SK-N-SH (cell line): ENCODE data around the gene GNG4. TPM values are rescaled to one million over a fixed set of nuclear protein-coding genes. Genes with fewer than 3 reads are reported as not detected.
"Not testable (repeated sequence)": the region's sequence is repeated elsewhere in the genome, so short reads cannot be mapped to it uniquely, and the experiment has no call there.

Source experiments
- CTCF ChIA-PET: fragments of 300-600, 350-600 bp; formaldehyde crosslinking; extraction: SDS; loops from one replicate; lab custom pipeline; 2021; lab: Yijun Ruan, JAX
- POLR2A ChIA-PET: fragments of 350-600 bp; sonication (Branson Sonifier 250); formaldehyde crosslinking; extraction: SDS; loops from one replicate; lab custom pipeline; 2020; ENCODE audit warnings: antibody characterized with exemption, inconsistent platforms; lab: Yijun Ruan, JAX
- DNase-seq: peaks from one replicate; pipeline ENCODE4 v3.0.0; 2012
- H2AFZ ChIP-seq: fragments of 200-600 bp; sonication (generic); 2 replicates; pipeline ENCODE4 v1.8.1; 2016; ENCODE audit warnings: antibody characterized with exemption, mild to moderate bottlenecking, low read depth
- H3F3A ChIP-seq: fragments of 200-600 bp; sonication (generic); replicated peaks from 2 replicates; pipeline ENCODE3; 2016; ENCODE audit warnings: antibody characterized with exemption, mild to moderate bottlenecking; ENCODE audit not compliant: insufficient read depth
- H3K27ac ChIP-seq, 2 experiments: fragments of 200-500 bp in 1 of 2; fragments of 200-600 bp in 1 of 2; sonication (Bioruptor generic) in 1 of 2; sonication (generic), shearing (Covaris generic) in 1 of 2; 2 replicates each; pipeline versions ENCODE4 v1.5.1 to v1.6.1; 2014 to 2016; ENCODE audit warnings: low read depth in 2 of 2, inconsistent platforms in 1 of 2, low read length in 1 of 2, mild to moderate bottlenecking in 1 of 2, mixed read lengths in 1 of 2
- H3K27me3 ChIP-seq: fragments of 200-600 bp; sonication (generic), shearing (Covaris generic); 2 replicates; pipeline ENCODE4 v1.6.1; 2016; ENCODE audit warnings: mixed run types; ENCODE audit not compliant: insufficient read depth
- H3K36me3 ChIP-seq, 2 experiments: fragments of 200-500 bp in 1 of 2; fragments of 200-600 bp in 1 of 2; sonication (Bioruptor generic) in 1 of 2; sonication (generic) in 1 of 2; replicated peaks in 1 of 2; 2 replicates each; pipeline versions ENCODE3 to v1.5.1; 2014 to 2016; ENCODE audit warnings: low read length in 1 of 2, mild to moderate bottlenecking in 1 of 2; ENCODE audit not compliant: insufficient read depth in 2 of 2, control insufficient read depth in 1 of 2
- H3K4me1 ChIP-seq, 2 experiments: fragments of 200-500 bp in 1 of 2; fragments of 200-600 bp in 1 of 2; sonication (Bioruptor generic) in 1 of 2; sonication (generic), shearing (Covaris generic) in 1 of 2; 2 replicates each; pipeline versions ENCODE4 v1.5.1 to v1.6.1; 2014 to 2016; ENCODE audit warnings: low read depth in 1 of 2, low read length in 1 of 2, mixed run types in 1 of 2; ENCODE audit not compliant: insufficient read depth in 2 of 2, control insufficient read depth in 1 of 2
- H3K4me2 ChIP-seq: fragments of 200-600 bp; sonication (generic), shearing (Covaris generic); 2 replicates; pipeline ENCODE4 v1.6.1; 2017; ENCODE audit warnings: mixed run types
- H3K4me3 ChIP-seq, 2 experiments: fragments of 200-500 bp in 1 of 2; fragments of 200-600 bp in 1 of 2; sonication (Bioruptor generic) in 1 of 2; sonication (generic), shearing (Covaris generic) in 1 of 2; 2 replicates each; pipeline versions ENCODE4 v1.5.1 to v1.8.1; 2014 to 2016; ENCODE audit warnings: low read depth in 2 of 2, inconsistent platforms in 1 of 2, low read length in 1 of 2, mild to moderate bottlenecking in 1 of 2, mixed read lengths in 1 of 2, moderate library complexity in 1 of 2
- H3K79me2 ChIP-seq: fragments of 200-600 bp; sonication (generic); 2 replicates; pipeline ENCODE4 v1.8.1; 2017; ENCODE audit warnings: mild to moderate bottlenecking; ENCODE audit not compliant: insufficient read depth
- H3K9ac ChIP-seq: fragments of 200-600 bp; sonication (generic); 2 replicates; pipeline ENCODE4 v1.6.1; 2017; ENCODE audit warnings: mixed run types
- H3K9me2 ChIP-seq: fragments of 200-600 bp; sonication (generic); 2 replicates; pipeline ENCODE4 v1.6.1; 2017; ENCODE audit warnings: mixed run types
- H3K9me3 ChIP-seq: fragments of 200-600 bp; sonication (generic); 2 replicates; pipeline ENCODE4 v1.6.1; 2017; ENCODE audit warnings: mixed run types, mild to moderate bottlenecking, moderate library complexity
- H4K20me1 ChIP-seq: fragments of 200-600 bp; sonication (generic); 2 replicates; pipeline ENCODE4 v1.6.1; 2017; ENCODE audit warnings: mild to moderate bottlenecking, mixed run types; ENCODE audit not compliant: insufficient read depth
- ELF1 ChIP-seq: IDR thresholded peaks from 2 replicates; pipeline ENCODE4 v1.4.0; 2012
- FOXJ3 ChIP-seq: sonication (generic); formaldehyde crosslinking; IDR thresholded peaks from 2 replicates; pipeline ENCODE4 v1.5.1; 2020; ENCODE audit warnings: mild to moderate bottlenecking, missing genetic modification reagents
- GABPA ChIP-seq: IDR thresholded peaks from 2 replicates; pipeline ENCODE4 v1.4.0; 2012; ENCODE audit warnings: low read depth, mild to moderate bottlenecking
- IRF3 ChIP-seq: fragments of 150-350 bp; IDR thresholded peaks from 2 replicates; pipeline ENCODE4 v1.6.1; 2016; ENCODE audit warnings: mild to moderate bottlenecking, low read depth, low read length
- JUND ChIP-seq: IDR thresholded peaks from 2 replicates; pipeline ENCODE4 v1.4.0; 2012
- SMC3 ChIP-seq: IDR thresholded peaks from 2 replicates; pipeline ENCODE4 v1.6.1; 2012; ENCODE audit warnings: low read depth, low read length, improper control_type of control experiment
- TCF12 ChIP-seq: IDR thresholded peaks from 2 replicates; pipeline ENCODE4 v1.4.0; 2012
- USF2 ChIP-seq: fragments of 150-350 bp; IDR thresholded peaks from 2 replicates; pipeline ENCODE4 v1.6.1; 2017; ENCODE audit warnings: antibody characterized with exemption, low read length, low read depth, borderline replicate concordance
- WGBS: methylation state at CpG from one replicate; pipeline ENCODE4 v1.1.6; 2017; ENCODE audit warnings: low lambda C conversion rate; 5-methylcytosine and 5-hydroxymethylcytosine counted together
- polyA plus RNA-seq, 3 experiments: library from polyadenylated mRNA; depleted of rRNA; stranded (reverse); fragments of >200 nt; gene quantifications; 2 replicates each; pipeline ENCODE4 v1.2.3, GENCODE V29; 2012
- TF ChIP-seq, protein P1 (sequence below): fragments of 200-600 bp; sonication (generic); IDR thresholded peaks from 2 replicates; pipeline ENCODE4 v1.6.1; 2017; ENCODE audit warnings: antibody characterized with exemption, mild to moderate bottlenecking, moderate library complexity
- TF ChIP-seq, protein P2 (sequence below): IDR thresholded peaks from 2 replicates; pipeline ENCODE4 v1.4.0; 2012; ENCODE audit warnings: low read depth, borderline replicate concordance
- TF ChIP-seq, protein P3 (sequence below): IDR thresholded peaks from 2 replicates; pipeline ENCODE4 v1.4.0; 2012; ENCODE audit warnings: low read depth, borderline replicate concordance

Gene GNG4
- polyA plus RNA-seq, 1 of the 3 experiments (the other 2 are of a cell fraction): 1.6 TPM

GRCh38 chr1:235595079-235595478 lies 54.5 kb downstream of the GNG4 start:
- no peaks in the 10 kb centered on the region for H4K20me1 ChIP-seq
- H2AFZ ChIP-seq: no peak overlapping the region
- TF ChIP-seq IRF3: no peak
- TF ChIP-seq JUND: no peak
- no peak for TF ChIP-seq ELF1
- TF ChIP-seq FOXJ3 (CRISPR knock-in tag): no peak
- no peak for TF ChIP-seq USF2
- TF ChIP-seq, protein P1, sequence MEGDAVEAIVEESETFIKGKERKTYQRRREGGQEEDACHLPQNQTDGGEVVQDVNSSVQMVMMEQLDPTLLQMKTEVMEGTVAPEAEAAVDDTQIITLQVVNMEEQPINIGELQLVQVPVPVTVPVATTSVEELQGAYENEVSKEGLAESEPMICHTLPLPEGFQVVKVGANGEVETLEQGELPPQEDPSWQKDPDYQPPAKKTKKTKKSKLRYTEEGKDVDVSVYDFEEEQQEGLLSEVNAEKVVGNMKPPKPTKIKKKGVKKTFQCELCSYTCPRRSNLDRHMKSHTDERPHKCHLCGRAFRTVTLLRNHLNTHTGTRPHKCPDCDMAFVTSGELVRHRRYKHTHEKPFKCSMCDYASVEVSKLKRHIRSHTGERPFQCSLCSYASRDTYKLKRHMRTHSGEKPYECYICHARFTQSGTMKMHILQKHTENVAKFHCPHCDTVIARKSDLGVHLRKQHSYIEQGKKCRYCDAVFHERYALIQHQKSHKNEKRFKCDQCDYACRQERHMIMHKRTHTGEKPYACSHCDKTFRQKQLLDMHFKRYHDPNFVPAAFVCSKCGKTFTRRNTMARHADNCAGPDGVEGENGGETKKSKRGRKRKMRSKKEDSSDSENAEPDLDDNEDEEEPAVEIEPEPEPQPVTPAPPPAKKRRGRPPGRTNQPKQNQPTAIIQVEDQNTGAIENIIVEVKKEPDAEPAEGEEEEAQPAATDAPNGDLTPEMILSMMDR: no peak
- TF ChIP-seq TCF12: no peak
- no peak for TF ChIP-seq SMC3
- TF ChIP-seq, protein P2, sequence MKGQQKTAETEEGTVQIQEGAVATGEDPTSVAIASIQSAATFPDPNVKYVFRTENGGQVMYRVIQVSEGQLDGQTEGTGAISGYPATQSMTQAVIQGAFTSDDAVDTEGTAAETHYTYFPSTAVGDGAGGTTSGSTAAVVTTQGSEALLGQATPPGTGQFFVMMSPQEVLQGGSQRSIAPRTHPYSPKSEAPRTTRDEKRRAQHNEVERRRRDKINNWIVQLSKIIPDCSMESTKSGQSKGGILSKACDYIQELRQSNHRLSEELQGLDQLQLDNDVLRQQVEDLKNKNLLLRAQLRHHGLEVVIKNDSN: no peak
- TF ChIP-seq GABPA: no peak
- TF ChIP-seq, protein P3, sequence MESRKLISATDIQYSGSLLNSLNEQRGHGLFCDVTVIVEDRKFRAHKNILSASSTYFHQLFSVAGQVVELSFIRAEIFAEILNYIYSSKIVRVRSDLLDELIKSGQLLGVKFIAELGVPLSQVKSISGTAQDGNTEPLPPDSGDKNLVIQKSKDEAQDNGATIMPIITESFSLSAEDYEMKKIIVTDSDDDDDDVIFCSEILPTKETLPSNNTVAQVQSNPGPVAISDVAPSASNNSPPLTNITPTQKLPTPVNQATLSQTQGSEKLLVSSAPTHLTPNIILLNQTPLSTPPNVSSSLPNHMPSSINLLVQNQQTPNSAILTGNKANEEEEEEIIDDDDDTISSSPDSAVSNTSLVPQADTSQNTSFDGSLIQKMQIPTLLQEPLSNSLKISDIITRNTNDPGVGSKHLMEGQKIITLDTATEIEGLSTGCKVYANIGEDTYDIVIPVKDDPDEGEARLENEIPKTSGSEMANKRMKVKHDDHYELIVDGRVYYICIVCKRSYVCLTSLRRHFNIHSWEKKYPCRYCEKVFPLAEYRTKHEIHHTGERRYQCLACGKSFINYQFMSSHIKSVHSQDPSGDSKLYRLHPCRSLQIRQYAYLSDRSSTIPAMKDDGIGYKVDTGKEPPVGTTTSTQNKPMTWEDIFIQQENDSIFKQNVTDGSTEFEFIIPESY: no peak
- no peaks in the 10 kb centered on the region for H3K36me3 ChIP-seq
- no peak for DNase-seq
- H3K9me2 ChIP-seq: no peaks in the 10 kb centered on the region
- H3F3A ChIP-seq: no peaks in the 10 kb centered on the region
- no peak overlapping the region for H3K4me2 ChIP-seq
- H3K9me3 ChIP-seq: no peaks in the 10 kb centered on the region
- H3K27ac ChIP-seq: no peak overlapping the region
- H3K27me3 ChIP-seq: no peaks in the 10 kb centered on the region
- no peaks in the 10 kb centered on the region for H3K4me1 ChIP-seq
- H3K4me3 ChIP-seq: no peak overlapping the region
- WGBS: 78% methylated on average over 7 of the region's 8 CpGs
- H3K9ac ChIP-seq: no peak overlapping the region
- ChIA-PET POLR2A (no interaction called here), CTCF (no interaction called here)
- no peaks in the 10 kb centered on the region for H3K79me2 ChIP-seq

GRCh38 chr1:235594281-235594895 lies 55.2 kb downstream of the GNG4 start:
- DNase-seq, H3K4me2 ChIP-seq, H3K27me3 ChIP-seq, POLR2A ChIA-PET, H4K20me1 ChIP-seq, H3F3A ChIP-seq, H3K79me2 ChIP-seq, H2AFZ ChIP-seq, H3K9ac ChIP-seq, H3K9me2 ChIP-seq, H3K4me3 ChIP-seq, H3K4me1 ChIP-seq, CTCF ChIA-PET, H3K27ac ChIP-seq, H3K36me3 ChIP-seq, H3K9me3 ChIP-seq: not testable (repeated sequence)
- 82% methylated on average over 9 of the region's 20 CpGs for WGBS
